Transverse colon (tissue), 4 donors: ENCODE measurements around the gene NPAS3.

ENCODE experiments used
- EP300 ChIP-seq: sonication (generic); formaldehyde crosslinking; IDR thresholded peaks from one replicate; pipeline ENCODE4 v1.6.1; 2017; ENCODE audit warnings: antibody characterized with exemption, low read depth
- POLR2A ChIP-seq: fragments of 450-650 bp; IDR thresholded peaks from one replicate; pipeline ENCODE4 v1.6.1; 2016; ENCODE audit warnings: antibody characterized with exemption, mild to moderate bottlenecking, moderate library complexity
- POLR2AphosphoS5 ChIP-seq, 3 donors: sonication (generic); formaldehyde crosslinking; IDR thresholded peaks; one replicate each; pipeline ENCODE4 v1.6.1; 2016; ENCODE audit warnings: antibody characterized with exemption in 3 of 3
- TF ChIP-seq, protein P1 (sequence below), 5 experiments: fragments of 200-600 bp in 3 of 5; fragments of 450-650 bp in 2 of 5; sonication (generic) in 3 of 5; IDR thresholded peaks; 1 replicate in 2 of 5; 2 replicates in 3 of 5; pipeline ENCODE4 v1.5.1; 2016 to 2017; ENCODE audit warnings: antibody characterized with exemption in 5 of 5, inconsistent platforms in 3 of 5, mild to moderate bottlenecking in 2 of 5, moderate library complexity in 1 of 5

DNA sequence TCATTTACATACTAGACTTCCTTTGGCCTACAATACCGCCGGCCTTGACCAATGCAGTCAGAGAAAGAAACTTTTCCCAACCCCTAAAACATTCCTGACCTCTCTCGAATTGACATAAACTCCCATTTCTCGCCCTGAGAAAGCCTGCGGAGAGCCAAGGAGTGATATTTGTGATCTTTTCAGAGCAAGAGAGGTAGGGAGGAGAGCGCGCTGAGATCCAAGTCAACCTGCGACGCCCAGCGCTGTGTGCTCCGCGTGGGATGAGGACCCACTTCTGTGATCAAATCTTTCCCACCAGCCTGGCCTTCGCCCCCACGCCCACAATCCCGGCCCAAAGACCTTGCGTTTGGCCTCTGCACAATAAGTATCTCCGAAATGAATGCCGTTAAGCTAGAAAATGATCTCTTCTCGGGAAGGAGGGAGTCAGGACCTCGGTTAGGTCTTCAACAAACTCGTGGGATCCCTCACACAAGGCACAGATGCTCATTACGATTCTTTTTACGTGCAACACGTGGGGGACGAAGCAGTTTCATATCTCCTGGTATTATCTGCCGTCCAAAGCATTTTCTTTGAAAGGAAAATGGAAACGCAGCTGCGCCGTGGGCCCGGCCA is 6.3 kb upstream of the NPAS3 start:
- TF ChIP-seq, protein P1, sequence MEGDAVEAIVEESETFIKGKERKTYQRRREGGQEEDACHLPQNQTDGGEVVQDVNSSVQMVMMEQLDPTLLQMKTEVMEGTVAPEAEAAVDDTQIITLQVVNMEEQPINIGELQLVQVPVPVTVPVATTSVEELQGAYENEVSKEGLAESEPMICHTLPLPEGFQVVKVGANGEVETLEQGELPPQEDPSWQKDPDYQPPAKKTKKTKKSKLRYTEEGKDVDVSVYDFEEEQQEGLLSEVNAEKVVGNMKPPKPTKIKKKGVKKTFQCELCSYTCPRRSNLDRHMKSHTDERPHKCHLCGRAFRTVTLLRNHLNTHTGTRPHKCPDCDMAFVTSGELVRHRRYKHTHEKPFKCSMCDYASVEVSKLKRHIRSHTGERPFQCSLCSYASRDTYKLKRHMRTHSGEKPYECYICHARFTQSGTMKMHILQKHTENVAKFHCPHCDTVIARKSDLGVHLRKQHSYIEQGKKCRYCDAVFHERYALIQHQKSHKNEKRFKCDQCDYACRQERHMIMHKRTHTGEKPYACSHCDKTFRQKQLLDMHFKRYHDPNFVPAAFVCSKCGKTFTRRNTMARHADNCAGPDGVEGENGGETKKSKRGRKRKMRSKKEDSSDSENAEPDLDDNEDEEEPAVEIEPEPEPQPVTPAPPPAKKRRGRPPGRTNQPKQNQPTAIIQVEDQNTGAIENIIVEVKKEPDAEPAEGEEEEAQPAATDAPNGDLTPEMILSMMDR (IDR thresholded peaks at IDR 0.05): no peak
- TF ChIP-seq POLR2AphosphoS5 (IDR thresholded peaks at IDR 0.05) (no peak), POLR2A (no peak), EP300 (no peak)
